Mucosa of descending colon (tissue), 3 donors: ENCODE measurements around the gene CAPG. TPM values are rescaled to one million over a fixed set of nuclear protein-coding genes. Genes with fewer than 3 reads are reported as not detected.

Source experiments
- ATAC-seq: fragments of 200-7000 bp; cut with Tn5 transposase; one replicate; pipeline ENCODE4 v1.9.1; 2020; ENCODE audit warnings: mild to moderate bottlenecking, moderate library complexity
- DNase-seq, 3 donors: peaks; one replicate each; pipeline ENCODE4 v3.0.0-alpha.2; 2020
- H3K36me3 ChIP-seq: fragments of 200-600 bp; one replicate; pipeline ENCODE4 v1.8.0; 2021; ENCODE audit warnings: low read depth, mild to moderate bottlenecking
- H3K4me1 ChIP-seq: fragments of 200-600 bp; one replicate; pipeline ENCODE4 v1.8.0; 2021; ENCODE audit warnings: low read depth, mild to moderate bottlenecking
- H3K4me3 ChIP-seq: fragments of 200-600 bp; one replicate; pipeline ENCODE4 v1.8.0; 2021; ENCODE audit warnings: mild to moderate bottlenecking
- H3K9me3 ChIP-seq: fragments of 200-600 bp; one replicate; pipeline ENCODE4 v1.8.0; 2021; ENCODE audit warnings: mild to moderate bottlenecking
- CTCF ChIP-seq: fragments of 200-600 bp; IDR thresholded peaks from one replicate; pipeline ENCODE4 v1.8.0; 2022; ENCODE audit warnings: antibody characterized with exemption, mild to moderate bottlenecking
- intact Hi-C, 2 donors: fragments of 100-400 bp; cut with DNase I in 1 of 2; cut with micrococcal nuclease in 1 of 2; formaldehyde crosslinking; loops; one replicate each; pipeline versions ENCODE4 v1.11.0 to v1.11.1; 2022; cut with DNase I, micrococcal nuclease
- total RNA-seq, 3 donors: library from RNA; stranded (reverse); fragmentation: NEBNext Ultra II Directional in 2 of 3; extraction: Animal tissue kit (Norgen Biotek cat#: 25700) in 2 of 3; gene quantifications; one replicate each; pipeline versions ENCODE4 v1.2.1 to v1.2.4, GENCODE V29; 2021 to 2023
- donor health status: DM: no; HTN: no; CAD: no; lungs with moderate emphysema.
- donor health status: DM: no; HTN: no; CAD: no.
- donor health status: DM: no; HTN: yes; CAD: no.

The CAPG gene
- total RNA-seq, 3 donors from 2014 or later, result 46.3 to 103 (median 71.2) TPM

- ATAC-seq (peak; percentile 83), DNase-seq (peak; percentile 81 to 92 (median 87))
- peaks cover 20% of the 10 kb centered on the region for H3K4me1 ChIP-seq
- TF ChIP-seq CTCF, result no peak
- H3K36me3 ChIP-seq, result no peaks in the 10 kb centered on the region
- H3K4me3 ChIP-seq, result no peak overlapping the region
- no peaks in the 10 kb centered on the region for H3K9me3 ChIP-seq
- intact Hi-C loops, result loop anchor here in 1 of 2 donors (5.0 kb wide), 1 partner anchor 100 kb away; the partner anchor contains the start of gene MAT2A
These were observed 27.5 kb upstream of the CAPG start for GRCh38 chr2:85437488-85438200.

- intact Hi-C loops, result loop anchor here in 1 of 2 donors (5.0 kb wide), 1 partner anchor 100 kb away; the partner anchor contains the start of gene MAT2A
- H3K4me1 ChIP-seq, result peaks cover 20% of the 10 kb centered on the region
- TF ChIP-seq CTCF, result no peak
- no peaks in the 10 kb centered on the region for H3K36me3 ChIP-seq
- no peak for ATAC-seq
- no peak for DNase-seq
- H3K4me3 ChIP-seq, result no peak overlapping the region
- H3K9me3 ChIP-seq, result no peaks in the 10 kb centered on the region
These were observed 26.8 kb upstream of the CAPG start for GRCh38 chr2:85436836-85437487.

GRCh38 chr2:85435981-85436835 lies 26.0 kb upstream of the CAPG start:
- DNase-seq (peak in 1 of 3 donors; percentile 57), ATAC-seq (no peak)
- H3K4me1 ChIP-seq, result peaks cover 20% of the 10 kb centered on the region
- intact Hi-C loops, result loop anchor here in 1 of 2 donors (5.0 kb wide), 1 partner anchor 101 kb away; the partner anchor contains the start of gene MAT2A
- no peaks in the 10 kb centered on the region for H3K36me3 ChIP-seq
- no peak overlapping the region for H3K4me3 ChIP-seq
- H3K9me3 ChIP-seq, result no peaks in the 10 kb centered on the region
- TF ChIP-seq CTCF, result no peak

GRCh38 chr2:85435220-85435958 lies 25.2 kb upstream of the CAPG start:
- Histone ChIP-seq H3K4me3 (no peak overlapping the region), H3K36me3 (no peaks in the 10 kb centered on the region), H3K4me1 (peaks cover 20% of the 10 kb centered on the region), H3K9me3 (no peaks in the 10 kb centered on the region)
- ATAC-seq (no peak), DNase-seq (no peak)
- TF ChIP-seq CTCF, result no peak
- intact Hi-C loops, result loop anchor here in 1 of 2 donors (5.0 kb wide), 1 partner anchor 102 kb away; the partner anchor contains the start of gene MAT2A

GRCh38 chr2:85434696-85435095 lies 24.5 kb upstream of the CAPG start:
- no peaks in the 10 kb centered on the region for H3K9me3 ChIP-seq
- TF ChIP-seq CTCF, result no peak
- no peak overlapping the region for H3K4me3 ChIP-seq
- peaks cover 20% of the 10 kb centered on the region for H3K4me1 ChIP-seq
- intact Hi-C loops, result loop anchor here in 1 of 2 donors (5.0 kb wide), 1 partner anchor 103 kb away; the partner anchor contains the start of gene MAT2A
- no peaks in the 10 kb centered on the region for H3K36me3 ChIP-seq
- DNase-seq (no peak), ATAC-seq (no peak)
